Lower leg skin (tissue), 3 donors: ENCODE measurements around the gene PALLD.

Experiments
- POLR2A ChIP-seq, 2 donors: fragments of 450-650 bp; IDR thresholded peaks; one replicate each; pipeline ENCODE4 v1.6.1; 2016 to 2017; ENCODE audit warnings: antibody characterized with exemption in 2 of 2, mild to moderate bottlenecking in 1 of 2, moderate library complexity in 1 of 2
- TF ChIP-seq, protein P1 (sequence below), 3 donors: fragments of 450-650 bp; IDR thresholded peaks; one replicate each; pipeline ENCODE4 v1.5.1; 2016; ENCODE audit warnings: antibody characterized with exemption in 3 of 3, mild to moderate bottlenecking in 3 of 3, moderate library complexity in 2 of 3

DNA sequence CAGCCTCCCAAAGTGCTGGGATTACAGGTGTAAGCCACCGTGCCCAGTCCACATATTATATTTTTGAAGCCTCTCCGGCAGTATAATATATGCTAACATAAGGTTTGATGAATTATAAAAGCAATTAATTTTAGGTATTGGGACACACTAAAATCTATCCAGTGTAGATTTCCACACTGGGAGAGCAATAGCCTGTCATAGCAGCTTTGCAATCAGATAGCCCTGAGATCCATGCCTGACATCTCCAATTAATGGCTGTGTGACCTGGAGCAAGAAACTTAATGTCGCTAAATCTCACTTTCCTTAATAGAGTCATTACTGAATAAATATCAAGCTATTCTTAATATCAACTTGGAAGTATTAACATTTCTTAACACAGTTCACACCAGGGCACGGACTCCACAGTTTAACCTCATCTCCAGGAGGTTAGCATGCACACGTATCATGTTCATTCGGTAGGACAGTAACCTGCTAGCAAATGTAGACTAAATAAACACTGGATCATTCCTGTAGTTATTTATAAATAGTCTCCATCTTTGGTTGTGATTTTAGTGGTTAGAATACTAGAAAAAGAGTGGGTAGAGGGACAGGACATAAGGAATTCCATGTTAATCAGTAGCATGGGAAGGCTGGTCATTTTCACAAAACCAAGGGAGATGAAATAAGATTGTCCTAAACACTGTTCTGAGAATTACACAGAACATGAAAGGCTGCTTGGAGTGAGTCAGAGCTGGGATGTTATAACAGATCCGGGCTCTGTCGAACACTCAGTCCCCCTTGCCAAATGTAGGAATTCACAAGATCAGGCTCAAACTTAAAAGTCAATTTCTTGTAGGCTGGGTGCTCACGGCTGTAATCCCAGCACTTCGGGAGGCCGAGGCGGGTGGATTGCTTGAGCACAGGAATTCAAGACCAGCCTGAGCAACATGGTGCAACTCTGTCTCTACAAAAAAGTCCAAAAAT is 254.7 kb downstream of the PALLD start:
- TF ChIP-seq, protein P1, sequence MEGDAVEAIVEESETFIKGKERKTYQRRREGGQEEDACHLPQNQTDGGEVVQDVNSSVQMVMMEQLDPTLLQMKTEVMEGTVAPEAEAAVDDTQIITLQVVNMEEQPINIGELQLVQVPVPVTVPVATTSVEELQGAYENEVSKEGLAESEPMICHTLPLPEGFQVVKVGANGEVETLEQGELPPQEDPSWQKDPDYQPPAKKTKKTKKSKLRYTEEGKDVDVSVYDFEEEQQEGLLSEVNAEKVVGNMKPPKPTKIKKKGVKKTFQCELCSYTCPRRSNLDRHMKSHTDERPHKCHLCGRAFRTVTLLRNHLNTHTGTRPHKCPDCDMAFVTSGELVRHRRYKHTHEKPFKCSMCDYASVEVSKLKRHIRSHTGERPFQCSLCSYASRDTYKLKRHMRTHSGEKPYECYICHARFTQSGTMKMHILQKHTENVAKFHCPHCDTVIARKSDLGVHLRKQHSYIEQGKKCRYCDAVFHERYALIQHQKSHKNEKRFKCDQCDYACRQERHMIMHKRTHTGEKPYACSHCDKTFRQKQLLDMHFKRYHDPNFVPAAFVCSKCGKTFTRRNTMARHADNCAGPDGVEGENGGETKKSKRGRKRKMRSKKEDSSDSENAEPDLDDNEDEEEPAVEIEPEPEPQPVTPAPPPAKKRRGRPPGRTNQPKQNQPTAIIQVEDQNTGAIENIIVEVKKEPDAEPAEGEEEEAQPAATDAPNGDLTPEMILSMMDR (IDR thresholded peaks at IDR 0.05), result no peak
- no peak for TF ChIP-seq POLR2A (IDR thresholded peaks at IDR 0.05)
